Measurements from ENCODE around the gene SMARCA5.

Gene SMARCA5

GRCh38 chr4:143531380-143531779 lies 17.9 kb downstream of the SMARCA5 start:
- Histone ChIP-seq H3K4me1 (ENCODE audit: control insufficient read depth in 1 of 2, insufficient read depth in 2 of 2, low read length in 2 of 2) (peaks cover 0 to 4% of the 10 kb centered on the region in 2 donors), H3K9ac (ENCODE audit: low read depth in 1 of 2, low read length in 2 of 2) (no peak overlapping the region), H3K9me3 (ENCODE audit: control insufficient read depth in 1 of 2, low read length in 2 of 2) (no peaks in the 10 kb centered on the region), H3K36me3 (ENCODE audit: control insufficient read depth in 1 of 2, insufficient read depth in 2 of 2, low read length in 2 of 2) (peaks cover 48 to 84% of the 10 kb centered on the region in 2 donors), H3K27me3 (ENCODE audit: control insufficient read depth in 1 of 2, insufficient read depth in 2 of 2, low read length in 2 of 2) (no peaks in the 10 kb centered on the region), H3K4me3 (ENCODE audit: low read depth in 1 of 2, low read length in 2 of 2) (no peak overlapping the region), H3K27ac (ENCODE audit: low read depth, low read length) (no peak overlapping the region)

DNA sequence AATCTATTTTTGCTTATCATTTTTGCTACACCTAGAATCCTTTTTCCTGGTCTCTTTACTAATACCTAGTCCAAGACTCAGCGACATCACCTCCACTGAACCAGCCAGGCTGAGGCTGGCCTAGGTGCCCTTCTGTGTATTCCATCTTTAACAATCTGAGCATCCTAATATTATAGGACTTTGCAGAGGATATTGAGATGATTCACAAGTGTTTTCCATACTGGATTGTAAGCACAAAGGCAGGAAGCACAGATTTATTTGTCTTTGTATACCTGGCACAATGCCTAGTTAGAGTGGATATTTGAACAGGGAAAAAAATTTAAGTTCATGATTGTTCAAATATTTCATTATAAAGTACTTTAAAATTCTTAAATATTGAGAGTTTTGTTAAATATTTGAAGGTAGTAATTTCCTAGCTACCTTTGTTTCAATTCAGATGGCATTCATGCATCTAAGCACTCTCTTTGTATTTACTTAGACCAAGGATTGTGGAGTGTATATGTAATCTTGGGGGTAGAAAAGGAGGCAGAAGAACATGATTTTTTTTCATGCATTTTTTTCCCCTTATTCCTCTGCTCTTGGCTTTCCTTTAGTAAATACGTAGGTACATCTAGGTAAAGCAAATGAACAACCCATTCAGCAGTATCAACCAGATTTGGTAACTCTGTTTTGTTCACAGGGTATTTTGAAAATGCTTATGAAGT lies 18.4 kb downstream of the SMARCA5 start:
- Histone ChIP-seq H3K4me1 (ENCODE audit: control insufficient read depth in 1 of 2, insufficient read depth in 2 of 2, low read length in 2 of 2) (peaks cover 0 to 4% of the 10 kb centered on the region in 2 donors), H3K4me3 (ENCODE audit: low read depth in 1 of 2, low read length in 2 of 2) (no peak overlapping the region), H3K9ac (ENCODE audit: low read depth in 1 of 2, low read length in 2 of 2) (no peak overlapping the region), H3K9me3 (ENCODE audit: control insufficient read depth in 1 of 2, low read length in 2 of 2) (no peaks in the 10 kb centered on the region), H3K36me3 (ENCODE audit: control insufficient read depth in 1 of 2, insufficient read depth in 2 of 2, low read length in 2 of 2) (peaks cover 48 to 84% of the 10 kb centered on the region in 2 donors), H3K27me3 (ENCODE audit: control insufficient read depth in 1 of 2, insufficient read depth in 2 of 2, low read length in 2 of 2) (no peaks in the 10 kb centered on the region), H3K27ac (ENCODE audit: low read depth, low read length) (no peak overlapping the region)

DNA sequence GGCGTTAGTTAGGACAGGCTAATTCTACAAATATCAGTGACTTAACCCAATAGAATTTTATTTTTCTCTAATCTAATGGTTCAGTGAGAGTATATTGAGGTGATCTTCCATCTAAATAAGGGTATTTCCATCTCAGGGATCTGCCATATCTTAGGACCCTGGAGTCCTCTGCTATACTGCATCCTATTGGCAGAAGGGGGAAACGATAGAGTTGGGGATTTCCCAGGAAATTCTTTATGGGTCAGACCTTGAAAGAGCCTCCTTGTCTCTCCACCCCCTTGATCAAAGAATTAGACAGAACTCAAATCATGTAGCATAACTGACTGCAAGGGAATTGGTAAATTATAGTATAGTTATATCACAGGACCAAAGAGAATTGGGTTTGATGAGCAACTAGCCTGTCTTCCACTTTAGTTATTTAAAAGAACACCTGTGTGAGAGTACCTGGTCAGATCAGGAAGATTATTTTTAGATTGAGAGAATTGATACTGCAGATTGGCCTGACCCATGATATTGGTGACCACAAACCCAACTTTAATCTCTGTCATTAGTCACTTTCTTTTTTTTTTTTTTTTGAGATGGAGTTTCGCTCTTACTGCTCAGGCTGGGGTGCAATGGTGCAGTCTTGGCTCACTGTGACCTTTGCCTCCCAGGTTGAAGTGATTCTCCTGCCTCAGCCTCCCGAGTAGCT lies 25.6 kb downstream of the SMARCA5 start:
- no peak overlapping the region for H3K27ac ChIP-seq (ENCODE audit: low read depth, low read length)
- H3K9ac ChIP-seq (ENCODE audit: low read depth in 1 of 2, low read length in 2 of 2): no peak overlapping the region
- H3K36me3 ChIP-seq (ENCODE audit: control insufficient read depth in 1 of 2, insufficient read depth in 2 of 2, low read length in 2 of 2): peaks cover 48 to 83% of the 10 kb centered on the region in 2 donors
- H3K27me3 ChIP-seq (ENCODE audit: control insufficient read depth in 1 of 2, insufficient read depth in 2 of 2, low read length in 2 of 2): no peaks in the 10 kb centered on the region
- H3K4me1 ChIP-seq (ENCODE audit: control insufficient read depth in 1 of 2, insufficient read depth in 2 of 2, low read length in 2 of 2): no peaks in the 10 kb centered on the region
- no peaks in the 10 kb centered on the region for H3K9me3 ChIP-seq (ENCODE audit: control insufficient read depth in 1 of 2, low read length in 2 of 2)
- H3K4me3 ChIP-seq (ENCODE audit: low read depth in 1 of 2, low read length in 2 of 2): no peak overlapping the region

- Histone ChIP-seq H3K27me3 (ENCODE audit: control insufficient read depth in 1 of 2, insufficient read depth in 2 of 2, low read length in 2 of 2) (no peaks in the 10 kb centered on the region), H3K9me3 (ENCODE audit: control insufficient read depth in 1 of 2, low read length in 2 of 2) (no peaks in the 10 kb centered on the region), H3K9ac (ENCODE audit: low read depth in 1 of 2, low read length in 2 of 2) (no peak overlapping the region), H3K4me1 (ENCODE audit: control insufficient read depth in 1 of 2, insufficient read depth in 2 of 2, low read length in 2 of 2) (no peaks in the 10 kb centered on the region), H3K4me3 (ENCODE audit: low read depth in 1 of 2, low read length in 2 of 2) (no peak overlapping the region), H3K27ac (ENCODE audit: low read depth, low read length) (no peak overlapping the region), H3K36me3 (ENCODE audit: control insufficient read depth in 1 of 2, insufficient read depth in 2 of 2, low read length in 2 of 2) (peaks cover 48 to 81% of the 10 kb centered on the region in 2 donors)
These were observed 26.1 kb downstream of the SMARCA5 start for GRCh38 chr4:143539670-143540023.

DNA sequence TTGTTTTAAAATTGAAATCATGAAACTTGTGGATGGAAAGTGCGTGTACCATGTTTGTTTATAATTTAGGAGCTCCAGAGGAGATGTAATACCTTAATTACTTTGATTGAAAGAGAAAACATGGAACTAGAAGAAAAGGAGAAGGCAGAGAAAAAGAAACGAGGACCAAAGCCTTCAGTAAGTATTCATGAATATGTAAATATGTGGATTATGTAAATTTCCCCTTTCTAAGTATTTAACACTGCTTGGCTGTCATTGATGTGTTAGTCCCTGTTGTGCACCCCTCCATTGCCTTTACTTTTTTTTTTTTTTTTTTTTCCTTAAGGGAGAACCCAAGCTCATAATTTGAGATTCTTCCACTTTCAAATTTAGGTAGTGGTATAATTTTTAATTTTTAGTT lies 36.4 kb downstream of the SMARCA5 start:
- no peak overlapping the region for H3K27ac ChIP-seq (ENCODE audit: low read depth, low read length)
- no peak overlapping the region for H3K4me3 ChIP-seq (ENCODE audit: low read depth in 1 of 2, low read length in 2 of 2)
- H3K27me3 ChIP-seq (ENCODE audit: control insufficient read depth in 1 of 2, insufficient read depth in 2 of 2, low read length in 2 of 2): no peaks in the 10 kb centered on the region
- no peaks in the 10 kb centered on the region for H3K9me3 ChIP-seq (ENCODE audit: control insufficient read depth in 1 of 2, low read length in 2 of 2)
- H3K9ac ChIP-seq (ENCODE audit: low read depth in 1 of 2, low read length in 2 of 2): no peak overlapping the region
- no peaks in the 10 kb centered on the region for H3K4me1 ChIP-seq (ENCODE audit: control insufficient read depth in 1 of 2, insufficient read depth in 2 of 2, low read length in 2 of 2)
- peaks cover 17 to 61% of the 10 kb centered on the region in 2 donors for H3K36me3 ChIP-seq (ENCODE audit: control insufficient read depth in 1 of 2, insufficient read depth in 2 of 2, low read length in 2 of 2)

GRCh38 chr4:143554728-143555597 lies 41.5 kb downstream of the SMARCA5 start:
- Histone ChIP-seq H3K4me1 (ENCODE audit: control insufficient read depth in 1 of 2, insufficient read depth in 2 of 2, low read length in 2 of 2) (peaks cover 5 to 13% of the 10 kb centered on the region in 2 donors), H3K36me3 (ENCODE audit: control insufficient read depth in 1 of 2, insufficient read depth in 2 of 2, low read length in 2 of 2) (peaks cover 3 to 28% of the 10 kb centered on the region in 2 donors), H3K27ac (ENCODE audit: low read depth, low read length) (no peak overlapping the region), H3K4me3 (ENCODE audit: low read depth in 1 of 2, low read length in 2 of 2) (no peak overlapping the region), H3K9ac (ENCODE audit: low read depth in 1 of 2, low read length in 2 of 2) (no peak overlapping the region), H3K27me3 (ENCODE audit: control insufficient read depth in 1 of 2, insufficient read depth in 2 of 2, low read length in 2 of 2) (no peaks in the 10 kb centered on the region), H3K9me3 (ENCODE audit: control insufficient read depth in 1 of 2, low read length in 2 of 2) (no peaks in the 10 kb centered on the region)

- peaks cover 2 to 23% of the 10 kb centered on the region in 2 donors for H3K36me3 ChIP-seq (ENCODE audit: control insufficient read depth in 1 of 2, insufficient read depth in 2 of 2, low read length in 2 of 2)
- no peak overlapping the region for H3K9ac ChIP-seq (ENCODE audit: low read depth in 1 of 2, low read length in 2 of 2)
- peaks cover 5 to 14% of the 10 kb centered on the region in 2 donors for H3K4me1 ChIP-seq (ENCODE audit: control insufficient read depth in 1 of 2, insufficient read depth in 2 of 2, low read length in 2 of 2)
These were observed 42.2 kb downstream of the SMARCA5 start for GRCh38 chr4:143555676-143556075.

GRCh38 chr4:143558286-143558685 lies 44.8 kb downstream of the SMARCA5 start:
- peaks cover 5 to 14% of the 10 kb centered on the region in 2 donors for H3K4me1 ChIP-seq (ENCODE audit: control insufficient read depth in 1 of 2, insufficient read depth in 2 of 2, low read length in 2 of 2)
- H3K27ac ChIP-seq (ENCODE audit: low read depth, low read length): no peak overlapping the region
- H3K4me3 ChIP-seq (ENCODE audit: low read depth in 1 of 2, low read length in 2 of 2): peak overlapping the region in 1 of 2 donors; percentile 80
- no peaks in the 10 kb centered on the region for H3K9me3 ChIP-seq (ENCODE audit: control insufficient read depth in 1 of 2, low read length in 2 of 2)
- H3K9ac ChIP-seq (ENCODE audit: low read depth in 1 of 2, low read length in 2 of 2): no peak overlapping the region
- H3K36me3 ChIP-seq (ENCODE audit: control insufficient read depth in 1 of 2, insufficient read depth in 2 of 2, low read length in 2 of 2): peaks cover 2 to 10% of the 10 kb centered on the region in 2 donors
- no peaks in the 10 kb centered on the region for H3K27me3 ChIP-seq (ENCODE audit: control insufficient read depth in 1 of 2, insufficient read depth in 2 of 2, low read length in 2 of 2)

More at GRCh38 chr4:143555676-143556075, 42.2 kb downstream of the SMARCA5 start:
- H3K27me3 ChIP-seq (ENCODE audit: control insufficient read depth in 1 of 2, insufficient read depth in 2 of 2, low read length in 2 of 2): no peaks in the 10 kb centered on the region
- H3K9me3 ChIP-seq (ENCODE audit: control insufficient read depth in 1 of 2, low read length in 2 of 2): no peaks in the 10 kb centered on the region
- no peak overlapping the region for H3K4me3 ChIP-seq (ENCODE audit: low read depth in 1 of 2, low read length in 2 of 2)
- H3K27ac ChIP-seq (ENCODE audit: low read depth, low read length): no peak overlapping the region

DNA sequence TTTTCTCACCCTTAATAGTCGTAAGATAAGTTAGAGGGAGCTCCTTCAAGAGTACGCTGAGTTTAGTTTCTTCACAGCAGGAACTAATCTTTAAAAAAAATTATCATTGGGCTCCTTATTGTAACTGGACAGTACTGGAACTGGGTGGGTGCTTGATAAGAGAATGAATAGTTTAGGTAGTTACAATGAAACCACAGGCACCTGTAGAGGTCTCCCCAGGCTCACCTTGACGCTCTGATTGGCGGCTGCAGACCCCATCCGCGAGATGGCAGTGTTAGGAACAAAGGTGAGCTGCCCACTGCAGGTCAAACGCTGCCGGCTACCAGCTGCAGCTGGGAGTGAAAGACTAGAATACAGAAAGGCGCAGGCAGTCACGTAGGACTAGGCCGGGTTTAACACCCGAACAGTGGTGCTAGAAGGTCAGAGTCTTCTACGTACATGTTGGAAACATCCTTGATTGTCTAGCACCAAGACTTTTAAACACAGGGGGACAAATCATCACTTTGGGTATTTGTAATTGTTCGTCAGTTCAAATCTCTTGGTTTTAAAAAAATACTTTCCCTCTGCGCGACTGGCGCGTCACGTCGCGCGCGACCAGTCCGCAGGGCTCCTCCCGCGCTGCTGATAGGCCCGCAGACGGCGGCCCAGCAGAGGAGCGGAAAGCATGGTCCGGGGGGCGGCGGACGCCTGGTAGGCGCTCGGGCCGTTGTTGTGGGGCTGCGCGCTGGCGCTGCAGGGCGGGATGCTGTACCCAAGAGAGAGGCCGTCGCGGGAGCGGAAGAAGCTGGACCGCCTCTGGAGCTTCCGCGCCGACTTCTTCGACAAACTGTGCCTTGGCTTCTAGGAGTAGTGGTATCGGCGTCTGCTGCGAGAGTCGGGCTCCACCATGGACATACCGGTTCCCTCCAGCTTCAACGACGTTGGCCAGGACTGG lies 45.6 kb downstream of the SMARCA5 start:
- Histone ChIP-seq H3K9me3 (ENCODE audit: control insufficient read depth in 1 of 2, low read length in 2 of 2) (no peaks in the 10 kb centered on the region), H3K36me3 (ENCODE audit: control insufficient read depth in 1 of 2, insufficient read depth in 2 of 2, low read length in 2 of 2) (peaks cover 2 to 6% of the 10 kb centered on the region in 2 donors), H3K4me3 (ENCODE audit: low read depth in 1 of 2, low read length in 2 of 2) (peak overlapping the region; percentile 80 to 88), H3K27ac (ENCODE audit: low read depth, low read length) (peak overlapping the region; percentile 15), H3K27me3 (ENCODE audit: control insufficient read depth in 1 of 2, insufficient read depth in 2 of 2, low read length in 2 of 2) (no peaks in the 10 kb centered on the region), H3K4me1 (ENCODE audit: control insufficient read depth in 1 of 2, insufficient read depth in 2 of 2, low read length in 2 of 2) (peaks cover 5 to 14% of the 10 kb centered on the region in 2 donors), H3K9ac (ENCODE audit: low read depth in 1 of 2, low read length in 2 of 2) (peak overlapping the region; percentile 48 to 59)
